Activated naive CD8-positive, alpha-beta T cell treated with anti-CD3 and anti-CD28 coated beads for 36 hours (primary cell): Measurements from ENCODE around the gene COPE. TPM values are rescaled to one million over a fixed set of nuclear protein-coding genes. Genes with fewer than 3 reads are reported as not detected.

Experiments
- DNase-seq: peaks from one replicate; pipeline ENCODE4 v3.0.0; 2021
- H3K27ac Mint-ChIP-seq: one replicate; pipeline ENCODE4 v1.8.0; 2022; ENCODE audit warnings: mild to moderate bottlenecking, moderate library complexity, mixed read lengths
- H3K27me3 Mint-ChIP-seq: one replicate; pipeline ENCODE4 v1.8.0; 2022; ENCODE audit warnings: mild to moderate bottlenecking, mixed read lengths
- H3K36me3 Mint-ChIP-seq: one replicate; pipeline ENCODE4 v1.8.0; 2021; ENCODE audit warnings: mild to moderate bottlenecking, mixed read lengths
- H3K4me1 Mint-ChIP-seq: one replicate; pipeline ENCODE4 v1.8.0; 2021; ENCODE audit warnings: mixed read lengths
- H3K4me3 Mint-ChIP-seq: one replicate; pipeline ENCODE4 v1.8.0; 2022; ENCODE audit warnings: mild to moderate bottlenecking, moderate library complexity, mixed read lengths
- H3K9me3 Mint-ChIP-seq: one replicate; pipeline ENCODE4 v1.8.0; 2022; ENCODE audit warnings: mixed read lengths
- total RNA-seq, 2 experiments: library from RNA; stranded (reverse); gene quantifications; one replicate each; pipeline ENCODE4 v1.2.3, GENCODE V29; 2021

COPE gene
- total RNA-seq, 2 experiments from 2014 or later: 169 to 174 TPM

DNA sequence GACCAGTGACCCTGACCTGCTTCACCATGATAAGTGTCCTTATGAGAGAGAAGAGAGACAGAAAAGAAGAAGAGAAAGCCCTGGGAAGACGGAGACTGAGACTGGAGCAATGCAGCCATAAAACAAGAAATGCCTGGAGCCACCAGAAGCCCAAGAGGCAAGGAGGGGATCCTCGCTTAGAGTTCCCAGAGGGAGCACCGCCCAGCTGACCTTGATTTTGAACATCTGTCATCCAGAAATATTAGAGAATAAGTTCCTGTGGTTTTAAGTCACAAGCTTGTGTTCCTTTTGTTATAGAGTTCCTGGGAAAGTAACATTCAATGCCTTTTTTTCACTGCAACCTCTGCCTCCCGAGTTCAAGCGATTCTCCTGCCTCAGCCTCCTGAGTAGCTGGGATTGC is 43.5 kb downstream of the COPE start:
- Mint-ChIP-seq H3K4me3 (no peak overlapping the region), H3K36me3 (peaks cover 3% of the 10 kb centered on the region), H3K27ac (no peak overlapping the region), H3K27me3 (peaks cover 10% of the 10 kb centered on the region), H3K4me1 (no peaks in the 10 kb centered on the region), H3K9me3 (no peaks in the 10 kb centered on the region)
- DNase-seq: no peak

DNA sequence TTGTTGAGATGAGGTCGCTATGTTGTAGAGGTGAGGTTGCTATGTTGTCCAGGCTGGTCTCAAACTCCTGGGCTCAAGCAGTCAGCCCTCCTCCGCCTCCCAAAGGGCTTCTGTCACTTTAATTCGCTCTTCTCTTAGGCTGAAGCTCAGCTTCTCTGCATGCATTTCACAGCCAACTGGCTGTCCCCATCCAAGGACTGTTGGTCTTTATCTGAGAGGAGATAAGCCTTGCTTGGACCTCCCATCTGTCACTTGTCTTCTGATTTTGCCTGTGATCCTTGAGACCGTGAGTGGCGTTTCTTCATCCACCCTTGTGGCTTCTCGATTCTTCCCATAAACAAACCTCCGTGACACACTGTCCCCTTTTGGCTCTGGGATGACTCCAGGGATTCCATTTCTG is 47.6 kb downstream of the COPE start:
- Mint-ChIP-seq H3K36me3 (peaks cover 11% of the 10 kb centered on the region), H3K4me1 (no peaks in the 10 kb centered on the region), H3K27me3 (peaks cover 18% of the 10 kb centered on the region), H3K27ac (no peak overlapping the region), H3K4me3 (no peak overlapping the region), H3K9me3 (no peaks in the 10 kb centered on the region)
- no peak for DNase-seq

DNA sequence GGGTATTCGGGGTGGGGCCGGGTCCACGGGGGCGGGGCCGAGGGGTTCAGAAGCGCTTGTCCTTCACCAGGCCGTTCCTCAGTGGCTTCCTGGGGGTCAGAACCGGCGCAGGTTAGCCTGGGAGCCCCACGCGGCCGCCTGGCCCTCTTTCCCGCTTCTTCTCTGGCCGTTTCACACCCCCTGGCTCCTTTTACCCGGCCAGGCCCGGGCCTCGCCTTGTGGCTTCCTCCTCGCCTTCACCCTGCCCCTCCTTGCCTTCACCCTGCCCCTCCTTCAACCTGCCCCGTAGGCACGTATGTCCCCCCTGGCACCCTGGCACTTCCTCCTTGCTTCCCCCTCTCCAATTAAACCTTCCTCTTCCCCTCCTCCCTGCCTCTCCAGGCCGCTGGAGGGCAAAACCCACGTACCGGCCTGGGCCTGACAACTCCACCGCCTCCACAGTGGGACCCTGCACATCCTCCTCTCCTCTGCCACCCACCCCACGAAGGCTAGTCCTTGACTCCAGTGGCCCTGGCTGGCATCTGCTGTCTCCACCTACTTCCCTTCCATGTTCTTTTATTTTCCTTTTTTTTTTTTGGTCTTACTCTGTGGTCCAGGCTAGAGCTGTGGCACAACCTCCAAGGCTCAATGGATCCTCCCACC is 48.5 kb downstream of the COPE start:
- no peak for DNase-seq
- Mint-ChIP-seq H3K27me3 (peaks cover 18% of the 10 kb centered on the region), H3K4me1 (no peaks in the 10 kb centered on the region), H3K27ac (no peak overlapping the region), H3K9me3 (no peaks in the 10 kb centered on the region), H3K4me3 (no peak overlapping the region), H3K36me3 (peaks cover 17% of the 10 kb centered on the region)

DNA sequence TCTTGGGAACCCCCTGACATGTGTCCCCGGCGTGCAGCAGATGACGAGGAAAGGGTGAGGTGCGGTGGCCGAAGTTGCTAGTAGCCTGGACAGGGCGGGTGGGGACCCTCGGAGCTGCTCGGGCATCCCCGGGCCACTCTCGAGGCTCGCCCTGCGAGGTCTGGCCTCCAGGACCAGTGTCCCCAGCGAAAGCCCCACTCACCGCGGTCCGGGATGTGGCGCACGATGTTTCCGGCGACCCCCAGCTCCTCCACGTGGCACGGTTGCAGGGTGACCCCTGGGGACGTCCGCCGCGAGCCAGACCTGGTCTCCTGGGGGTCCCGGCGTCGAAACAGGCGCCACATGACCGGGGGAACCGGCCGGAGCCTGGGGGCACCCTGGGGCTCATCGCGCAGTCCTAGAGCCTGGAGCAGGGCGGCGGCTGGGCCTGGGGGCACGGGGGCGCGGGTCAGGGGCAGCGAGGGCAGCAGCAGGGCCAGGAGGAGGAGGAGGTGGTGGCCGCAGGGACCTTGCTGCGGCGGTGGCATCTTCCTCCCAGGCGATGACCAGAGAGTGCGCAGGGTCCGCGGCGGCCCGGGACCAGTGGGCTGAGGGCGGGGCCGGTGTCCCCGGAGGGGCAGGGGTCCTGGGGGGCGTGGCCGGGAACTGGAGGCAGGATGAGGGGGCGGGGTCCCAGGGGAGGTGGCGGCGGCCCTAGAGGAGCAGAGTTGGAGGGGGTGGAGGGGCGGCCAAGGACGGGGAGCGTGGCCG is 49.2 kb downstream of the COPE start:
- DNase-seq: no peak
- Mint-ChIP-seq H3K9me3 (no peaks in the 10 kb centered on the region), H3K4me3 (no peak overlapping the region), H3K36me3 (peaks cover 17% of the 10 kb centered on the region), H3K27me3 (peaks cover 18% of the 10 kb centered on the region), H3K27ac (no peak overlapping the region), H3K4me1 (no peaks in the 10 kb centered on the region)

DNA sequence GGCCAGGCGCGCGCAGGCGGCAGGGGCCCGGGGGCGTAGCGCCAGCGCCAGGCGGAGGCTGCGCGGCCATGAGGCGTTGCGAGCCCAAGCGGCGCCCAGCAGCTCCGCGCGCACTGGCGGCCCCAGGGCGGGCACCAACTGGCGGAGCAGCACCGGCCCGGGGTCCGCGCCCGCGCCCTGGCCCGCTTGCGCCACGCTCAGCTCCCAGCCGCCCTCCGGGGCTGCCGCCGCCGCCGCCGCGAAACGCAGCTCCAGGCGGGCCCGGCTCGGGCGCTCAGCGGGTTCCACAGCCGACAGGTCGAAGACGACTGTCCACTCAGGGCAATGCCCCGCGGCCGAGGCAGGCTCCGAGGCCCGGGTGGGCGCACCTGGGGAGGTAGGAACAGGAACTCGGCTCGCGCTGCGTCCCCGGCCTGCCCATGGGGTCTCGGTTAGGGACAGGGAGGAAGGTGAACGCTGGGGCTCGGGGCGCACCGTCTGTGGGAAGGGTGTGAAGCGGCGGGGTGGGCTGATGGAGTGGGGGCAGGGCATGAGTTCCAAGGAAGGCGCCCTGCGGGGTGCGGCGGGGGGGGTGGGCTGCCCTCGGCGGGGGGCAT is 50.1 kb downstream of the COPE start:
- no peaks in the 10 kb centered on the region for H3K9me3 Mint-ChIP-seq
- DNase-seq: no peak
- no peak overlapping the region for H3K27ac Mint-ChIP-seq
- H3K36me3 Mint-ChIP-seq: peaks cover 17% of the 10 kb centered on the region
- H3K4me1 Mint-ChIP-seq: no peaks in the 10 kb centered on the region
- no peak overlapping the region for H3K4me3 Mint-ChIP-seq
- peaks cover 18% of the 10 kb centered on the region for H3K27me3 Mint-ChIP-seq

DNA sequence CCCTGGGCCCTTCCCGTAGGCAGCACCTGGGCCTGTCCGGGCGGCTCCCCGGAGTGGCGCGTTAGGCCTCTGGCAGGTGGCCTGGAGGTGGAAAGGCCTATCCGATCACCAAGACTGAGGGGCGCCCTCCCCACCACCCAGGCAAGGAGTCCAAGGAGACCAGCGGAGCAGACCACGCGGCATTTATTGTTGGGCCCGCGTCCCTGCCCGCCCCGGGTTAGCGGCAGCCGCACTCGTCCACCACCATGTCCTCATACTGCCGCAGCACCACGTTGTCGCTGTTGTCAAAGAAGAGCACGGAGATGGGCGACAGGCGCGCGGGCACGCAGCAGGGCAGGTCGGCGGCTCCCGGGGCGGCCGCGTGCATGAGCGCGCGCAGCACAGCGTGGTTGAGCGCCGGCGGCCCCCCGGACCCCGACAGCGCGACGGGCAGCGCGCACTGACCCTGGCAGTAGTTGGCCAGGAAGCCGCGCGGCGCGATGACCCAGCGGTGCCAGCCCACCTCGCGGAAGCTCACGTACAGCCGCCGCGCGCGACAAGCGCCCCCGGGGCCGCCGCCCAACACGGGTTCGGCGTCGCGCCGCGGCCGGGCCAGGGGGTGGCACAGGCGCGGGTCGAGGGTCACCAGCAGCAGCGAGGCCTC is 50.7 kb downstream of the COPE start:
- Mint-ChIP-seq H3K4me1 (no peaks in the 10 kb centered on the region), H3K27ac (no peak overlapping the region), H3K9me3 (no peaks in the 10 kb centered on the region), H3K4me3 (no peak overlapping the region), H3K27me3 (peaks cover 18% of the 10 kb centered on the region), H3K36me3 (peaks cover 22% of the 10 kb centered on the region)
- no peak for DNase-seq

DNA sequence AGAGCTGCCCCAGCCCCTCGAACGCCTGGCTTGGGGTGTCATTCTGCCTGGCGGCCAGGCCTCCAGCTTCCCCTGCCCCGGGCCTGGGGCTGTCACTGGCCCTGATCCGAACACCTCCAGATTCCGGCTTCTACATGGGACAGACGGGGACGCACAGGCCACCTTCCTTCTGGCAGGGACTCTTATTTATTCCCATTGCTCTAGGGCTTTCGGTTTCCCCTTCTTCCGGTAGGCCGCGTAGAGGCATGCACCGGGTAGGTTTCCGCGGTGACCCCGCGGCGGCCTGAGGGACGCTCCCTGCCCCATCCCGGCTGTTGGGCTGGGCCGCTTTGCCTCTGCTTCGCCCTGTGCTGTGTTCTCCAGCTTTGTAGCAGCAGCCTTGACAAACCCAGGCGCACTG is 51.4 kb downstream of the COPE start:
- Mint-ChIP-seq H3K27me3 (peaks cover 12% of the 10 kb centered on the region), H3K27ac (no peak overlapping the region), H3K4me1 (no peaks in the 10 kb centered on the region), H3K9me3 (no peaks in the 10 kb centered on the region), H3K36me3 (peaks cover 22% of the 10 kb centered on the region), H3K4me3 (no peak overlapping the region)
- no peak for DNase-seq

DNA sequence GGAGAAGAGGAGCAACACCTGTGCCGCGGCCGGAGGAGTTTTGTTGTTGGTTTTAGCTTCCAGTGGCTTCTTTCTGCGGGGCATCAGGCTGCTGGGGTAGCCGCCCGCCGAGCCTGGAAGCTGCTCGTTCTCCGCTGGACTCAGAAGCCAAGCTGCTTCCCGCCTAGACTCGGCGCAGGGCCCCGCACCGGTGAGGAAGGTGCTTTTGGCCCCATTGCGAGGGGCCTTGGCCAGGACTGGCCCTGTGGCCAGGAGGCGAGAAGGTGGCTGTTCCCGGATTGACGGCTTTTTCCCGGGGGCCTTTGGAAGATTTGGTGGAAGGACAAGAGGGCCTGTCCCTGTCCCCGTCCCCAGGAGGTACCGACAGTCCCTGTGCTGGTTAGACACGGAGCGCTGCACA is 52.0 kb downstream of the COPE start:
- Mint-ChIP-seq H3K27ac (no peak overlapping the region), H3K4me1 (no peaks in the 10 kb centered on the region), H3K9me3 (no peaks in the 10 kb centered on the region), H3K4me3 (no peak overlapping the region), H3K27me3 (peaks cover 11% of the 10 kb centered on the region), H3K36me3 (peaks cover 22% of the 10 kb centered on the region)
- no peak for DNase-seq

DNA sequence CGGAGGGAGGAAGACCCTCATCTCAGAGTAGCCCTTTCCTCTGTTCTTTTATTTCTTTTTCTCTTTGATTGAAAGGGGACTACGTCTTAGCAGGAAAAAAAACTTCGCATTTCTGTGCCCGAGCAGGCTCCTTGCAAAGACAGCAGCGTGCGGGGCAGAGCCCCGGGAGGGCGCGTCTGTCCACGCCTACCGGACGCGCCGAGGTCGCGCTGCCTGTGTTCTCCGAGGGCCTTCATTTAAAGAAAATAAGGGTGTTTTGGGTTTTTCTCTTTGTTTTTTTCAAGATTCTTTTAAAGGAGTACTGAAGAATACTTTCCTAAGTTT is 52.4 kb downstream of the COPE start:
- DNase-seq: no peak
- Mint-ChIP-seq H3K4me3 (no peak overlapping the region), H3K9me3 (no peaks in the 10 kb centered on the region), H3K36me3 (peaks cover 22% of the 10 kb centered on the region), H3K27me3 (peaks cover 11% of the 10 kb centered on the region), H3K4me1 (no peaks in the 10 kb centered on the region), H3K27ac (no peak overlapping the region)

DNA sequence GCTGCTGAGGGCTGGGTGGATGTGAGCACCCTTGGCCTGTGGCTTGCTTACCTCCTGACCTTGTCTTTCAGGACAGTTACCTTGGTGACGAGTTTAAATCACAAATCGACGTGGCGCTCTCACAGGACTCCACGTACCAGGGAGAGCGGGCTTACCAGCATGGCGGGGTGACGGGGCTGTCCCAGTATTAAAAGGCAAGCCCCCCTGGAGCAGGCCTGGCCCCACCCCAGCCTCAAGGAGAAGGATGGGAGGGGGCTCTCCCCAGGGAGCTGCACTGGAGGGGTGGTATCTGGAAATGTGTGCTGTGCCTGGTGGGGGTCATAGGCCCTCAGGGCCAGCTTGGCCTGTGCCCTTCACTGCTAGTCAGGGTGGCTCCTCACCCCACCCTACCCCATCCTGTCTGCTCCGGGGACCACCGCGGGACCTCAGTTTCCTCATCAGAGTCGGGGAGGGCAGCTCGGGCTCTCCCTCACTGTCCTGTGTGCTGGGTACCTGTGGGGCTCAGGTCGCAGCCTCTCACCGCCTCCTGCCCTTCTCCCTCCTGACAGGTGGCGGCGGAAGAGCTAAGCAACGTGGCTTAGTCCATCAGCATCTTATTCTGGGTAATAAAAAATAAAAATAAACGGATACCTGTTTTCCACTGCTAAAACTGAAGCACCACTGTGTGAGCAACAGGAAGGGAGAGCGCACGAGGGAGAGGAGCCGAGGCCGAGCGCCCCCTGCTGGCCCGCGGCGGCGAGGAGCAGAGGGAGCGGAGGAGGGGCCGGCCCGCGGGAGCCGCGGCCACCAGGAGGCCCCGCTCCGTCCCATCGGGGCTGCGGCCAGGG is 53.0 kb downstream of the COPE start:
- Mint-ChIP-seq H3K27me3 (peaks cover 11% of the 10 kb centered on the region), H3K27ac (no peak overlapping the region), H3K36me3 (peaks cover 22% of the 10 kb centered on the region), H3K4me3 (no peak overlapping the region), H3K4me1 (no peaks in the 10 kb centered on the region), H3K9me3 (no peaks in the 10 kb centered on the region)
- DNase-seq: peak; percentile 72

DNA sequence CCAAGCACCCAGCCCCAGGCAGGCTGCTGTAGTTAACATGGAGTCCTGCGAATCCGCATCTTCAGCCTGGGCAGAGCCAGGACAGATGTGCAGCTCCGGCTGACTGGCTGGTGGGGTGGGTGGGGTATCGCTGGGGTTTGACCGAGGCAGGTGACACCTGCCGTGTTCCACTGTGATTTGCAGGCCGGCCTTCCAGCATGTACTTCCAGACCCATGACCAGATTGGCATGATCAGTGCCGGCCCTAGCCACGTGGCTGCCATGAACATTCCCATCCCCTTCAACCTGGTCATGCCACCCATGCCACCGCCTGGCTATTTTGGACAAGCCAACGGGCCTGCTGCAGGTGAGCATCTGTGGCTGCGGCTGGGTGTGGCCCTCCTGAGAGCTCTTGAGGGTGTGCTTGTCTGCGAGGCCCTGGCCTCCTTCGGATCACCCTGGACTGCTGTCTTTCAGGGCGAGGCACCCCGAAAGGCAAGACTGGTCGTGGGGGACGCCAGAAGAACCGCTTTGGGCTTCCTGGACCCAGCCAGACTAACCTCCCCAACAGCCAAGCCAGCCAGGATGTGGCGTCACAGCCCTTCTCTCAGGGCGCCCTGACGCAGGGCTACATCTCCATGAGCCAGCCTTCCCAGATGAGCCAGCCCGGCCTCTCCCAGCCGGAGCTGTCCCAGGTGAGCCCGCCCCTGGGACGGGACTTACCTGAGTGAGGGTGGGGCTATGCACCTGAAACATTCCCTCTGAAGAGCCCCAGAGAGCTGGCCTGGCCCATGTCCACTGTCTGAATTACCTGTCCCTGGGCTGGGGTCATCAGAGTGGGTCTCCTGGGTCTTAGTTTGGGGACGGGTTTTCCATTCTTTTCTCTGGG is 53.8 kb downstream of the COPE start:
- Mint-ChIP-seq H3K9me3 (no peaks in the 10 kb centered on the region), H3K4me3 (no peak overlapping the region), H3K4me1 (no peaks in the 10 kb centered on the region), H3K27ac (no peak overlapping the region), H3K36me3 (peaks cover 19% of the 10 kb centered on the region), H3K27me3 (peaks cover 5% of the 10 kb centered on the region)
- DNase-seq: no peak

DNA sequence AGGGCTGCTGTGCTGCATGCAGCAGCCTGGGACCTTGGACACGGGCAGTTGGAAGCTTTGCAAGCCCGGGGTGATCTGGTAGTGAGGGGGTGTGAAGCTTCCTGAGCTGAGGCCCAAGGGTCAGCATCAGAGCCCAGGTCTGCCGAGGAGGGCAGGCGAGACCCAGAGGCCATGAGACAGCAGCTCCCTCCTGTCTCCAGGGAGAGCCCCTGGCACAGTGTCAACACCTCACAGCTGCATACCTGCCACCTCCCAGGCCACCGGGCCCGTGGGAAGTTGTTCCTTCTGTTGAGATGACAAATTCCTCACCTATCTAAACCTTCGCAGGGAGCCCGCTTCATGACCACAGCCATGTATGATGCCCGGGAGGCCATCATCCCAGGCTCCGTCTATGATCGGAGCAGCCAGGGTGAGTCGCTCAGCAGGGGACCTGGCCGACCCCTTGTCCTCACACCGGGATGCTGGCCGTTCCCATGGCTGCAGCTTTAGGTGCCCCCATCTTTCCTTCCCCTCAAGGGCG is 55.3 kb downstream of the COPE start:
- Mint-ChIP-seq H3K36me3 (peaks cover 19% of the 10 kb centered on the region), H3K4me1 (no peaks in the 10 kb centered on the region), H3K4me3 (no peak overlapping the region), H3K9me3 (no peaks in the 10 kb centered on the region), H3K27ac (no peak overlapping the region), H3K27me3 (no peaks in the 10 kb centered on the region)
- no peak for DNase-seq

DNA sequence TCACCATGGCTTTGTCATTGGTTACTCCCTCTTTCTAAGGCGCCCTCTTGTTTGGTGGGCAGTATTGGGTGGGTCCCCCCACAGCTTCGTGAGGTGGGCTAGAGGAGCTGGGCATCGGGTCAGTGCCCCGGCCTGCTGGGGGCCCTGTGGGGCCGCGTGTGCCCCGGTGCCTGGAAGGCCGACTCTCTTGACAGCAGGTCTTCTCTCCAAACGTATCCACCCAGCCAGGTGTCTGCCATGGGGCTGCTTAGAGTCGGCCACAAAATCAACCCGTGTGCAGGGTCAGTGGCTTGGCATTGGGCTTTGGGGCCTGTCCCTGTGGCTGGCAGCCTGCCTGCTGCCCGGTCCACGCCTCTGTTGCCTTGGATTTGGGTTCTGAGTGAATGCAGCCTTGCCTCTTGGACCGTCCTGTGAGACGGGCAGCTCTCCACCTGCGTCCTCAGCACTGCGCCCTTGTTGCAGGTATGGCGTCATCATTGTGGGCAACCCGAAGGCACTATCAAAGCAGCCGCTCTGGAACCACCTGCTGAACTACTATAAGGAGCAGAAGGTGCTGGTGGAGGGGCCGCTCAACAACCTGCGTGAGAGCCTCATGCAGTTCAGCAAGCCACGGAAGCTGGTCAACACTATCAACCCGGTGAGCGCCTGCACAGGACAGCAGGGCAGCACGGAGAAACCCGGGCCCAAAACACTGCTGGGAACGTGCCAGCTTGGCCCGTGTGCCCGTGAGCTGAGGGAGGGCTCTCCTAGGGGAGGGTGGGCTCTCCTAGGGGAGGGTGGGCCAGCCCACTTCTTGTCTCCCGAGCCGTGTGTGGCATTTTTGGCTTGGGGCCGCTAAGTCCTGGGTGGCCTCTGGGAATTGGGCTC is 56.0 kb downstream of the COPE start:
- Mint-ChIP-seq H3K36me3 (peaks cover 21% of the 10 kb centered on the region), H3K27me3 (no peaks in the 10 kb centered on the region), H3K27ac (no peak overlapping the region), H3K4me1 (no peaks in the 10 kb centered on the region), H3K9me3 (no peaks in the 10 kb centered on the region), H3K4me3 (no peak overlapping the region)
- no peak for DNase-seq
